Keratinocyte (primary cell): ENCODE results near the gene COCH. TPM values are rescaled to one million over a fixed set of nuclear protein-coding genes. Genes with fewer than 3 reads are reported as not detected.

Experiments
- DNase-seq: peaks from one replicate; pipeline ENCODE4 v3.0.0-alpha.2; 2011; ENCODE audit warnings: low read depth, missing footprints, low spot score
- FAIRE-seq: peaks from 2 replicates; lab custom pipeline; 2011; peaks lifted over from hg19 to GRCh38; lab: Jason Lieb, UNC
- H2AFZ ChIP-seq: 2 replicates; pipeline ENCODE4 v1.6.0; 2012; ENCODE audit warnings: low read length, control low read depth, inconsistent platforms; ENCODE audit not compliant: control insufficient read depth
- H3K27ac ChIP-seq: 2 replicates; pipeline ENCODE4 v1.5.1; 2011; ENCODE audit warnings: low read length; ENCODE audit not compliant: control insufficient read depth, insufficient read depth
- H3K27me3 ChIP-seq: 3 replicates; pipeline ENCODE4 v1.6.0; 2011; ENCODE audit warnings: low read length; ENCODE audit not compliant: control insufficient read depth, insufficient read depth; ENCODE audit errors: extremely low read depth
- H3K36me3 ChIP-seq, 2 experiments: 2 replicates in 1 of 2; 3 replicates in 1 of 2; pipeline ENCODE4 v1.5.1; 2011; ENCODE audit warnings: low read length in 2 of 2, mild to moderate bottlenecking in 1 of 2; ENCODE audit not compliant: control insufficient read depth in 2 of 2, insufficient read depth in 2 of 2; ENCODE audit errors: extremely low read depth in 1 of 2
- H3K4me1 ChIP-seq: 3 replicates; pipeline ENCODE4 v1.5.1; 2011; ENCODE audit warnings: low read length; ENCODE audit not compliant: control insufficient read depth, insufficient read depth; ENCODE audit errors: extremely low read depth
- H3K4me2 ChIP-seq: 3 replicates; pipeline ENCODE4 v1.6.0; 2011; ENCODE audit warnings: low read depth, low read length; ENCODE audit not compliant: control insufficient read depth, insufficient read depth; ENCODE audit errors: extremely low read depth
- H3K4me3 ChIP-seq, 3 experiments: fragments of 200-600 bp in 1 of 3; sonication (generic) in 1 of 3; 2 replicates in 2 of 3; 3 replicates in 1 of 3; pipeline ENCODE4 v1.5.1; 2011 to 2016; ENCODE audit warnings: low read length in 3 of 3, mild to moderate bottlenecking in 3 of 3, control low read depth in 2 of 3, inconsistent platforms in 1 of 3, low read depth in 1 of 3, mixed read lengths in 1 of 3, mixed run types in 1 of 3, moderate library complexity in 1 of 3; ENCODE audit not compliant: control insufficient read depth in 2 of 3, insufficient read depth in 2 of 3; ENCODE audit errors: extremely low read depth in 1 of 3
- H3K79me2 ChIP-seq: 2 replicates; pipeline ENCODE4 v1.6.0; 2012; ENCODE audit warnings: low read length; ENCODE audit not compliant: control insufficient read depth, insufficient read depth
- H3K9ac ChIP-seq: 3 replicates; pipeline ENCODE4 v1.6.0; 2011; ENCODE audit warnings: low read length; ENCODE audit not compliant: control insufficient read depth, insufficient read depth; ENCODE audit errors: extremely low read depth
- H3K9me1 ChIP-seq: 3 replicates; pipeline ENCODE4 v1.6.0; 2011; ENCODE audit warnings: low read length; ENCODE audit not compliant: control insufficient read depth, insufficient read depth; ENCODE audit errors: extremely low read depth
- H3K9me3 ChIP-seq: 2 replicates; pipeline ENCODE4 v1.5.1; 2012; ENCODE audit warnings: low read depth, low read length; ENCODE audit not compliant: control insufficient read depth
- H4K20me1 ChIP-seq: 3 replicates; pipeline ENCODE4 v1.6.0; 2011; ENCODE audit warnings: low read length; ENCODE audit not compliant: control insufficient read depth, insufficient read depth; ENCODE audit errors: extremely low read depth
- CTCF ChIP-seq, 3 experiments: IDR thresholded peaks in 1 of 3; conservative IDR thresholded peaks in 1 of 3; optimal IDR thresholded peaks in 1 of 3; 2 replicates in 2 of 3; 3 replicates in 1 of 3; pipeline versions ENCODE3 to v1.5.1; 2011; ENCODE audit warnings: low read length in 3 of 3, mild to moderate bottlenecking in 3 of 3, moderate library complexity in 2 of 3, control low read depth in 1 of 3, inconsistent platforms in 1 of 3; ENCODE audit not compliant: insufficient read depth in 2 of 3; ENCODE audit errors: extremely low read depth in 1 of 3
- EZH2 ChIP-seq: IDR thresholded peaks from one replicate; pipeline ENCODE4 v1.6.1; 2012; ENCODE audit warnings: inconsistent platforms, mild to moderate bottlenecking, low read length, moderate library complexity
- dilution Hi-C: fragments of 300-500 bp; cut with MboI; formaldehyde crosslinking; loops from one replicate; pipeline ENCODE4 v1.7.0; 2020; ENCODE audit warnings: low sequenced_read_pairs; ENCODE audit not compliant: extremely low pct_ligation_motif_present
- polyA plus RNA-seq, 5 experiments: library from polyadenylated mRNA; depleted of rRNA in 3 of 5; stranded (reverse) in 3 of 5; stranded (forward) in 1 of 5; unstranded in 1 of 5; fragments of >200 nt; gene quantifications; 1 replicate in 1 of 5; 2 replicates in 3 of 5; 3 replicates in 1 of 5; pipeline versions ENCODE4 v1.2.1 to v1.2.3, GENCODE V29; 2011 to 2012; ENCODE audit warnings: missing spikeins in 2 of 5, low read depth in 1 of 5, low replicate concordance in 1 of 5

Gene COCH
- polyA plus RNA-seq, 1 donor (not counting 4 experiments of a cell fraction or from before 2014, with no cell fraction given), result 0.03 TPM

- no peak overlapping the region for H2AFZ ChIP-seq
- no peak for FAIRE-seq
- dilution Hi-C loops, result no loop called here
- H3K79me2 ChIP-seq, result no peaks in the 10 kb centered on the region
- H3K9me3 ChIP-seq, result no peaks in the 10 kb centered on the region
- H3K9me1 ChIP-seq, result no peaks in the 10 kb centered on the region
- no peak overlapping the region for H3K9ac ChIP-seq
- no peaks in the 10 kb centered on the region for H3K4me1 ChIP-seq
- no peak overlapping the region for H3K27ac ChIP-seq
- DNase-seq, result no peak
- no peaks in the 10 kb centered on the region for H4K20me1 ChIP-seq
- no peaks in the 10 kb centered on the region for H3K36me3 ChIP-seq
- H3K4me2 ChIP-seq, result no peak overlapping the region
- no peaks in the 10 kb centered on the region for H3K27me3 ChIP-seq
- H3K4me3 ChIP-seq, result no peak overlapping the region
- TF ChIP-seq EZH2, result no peak
- no peak for TF ChIP-seq CTCF (optimal IDR thresholded peaks at IDR 0.05 in 1 of 3, IDR thresholded peaks at IDR 0.05 in 1 of 3, conservative IDR thresholded peaks at IDR 0.05 in 1 of 3; ENCODE audit: extremely low read depth in 1 of 3, insufficient read depth in 2 of 3, low read length in 3 of 3)
Observed at GRCh38 chr14:30882431-30882830, 8.1 kb downstream of the COCH start.

- TF ChIP-seq EZH2, result no peak
- TF ChIP-seq CTCF (optimal IDR thresholded peaks at IDR 0.05 in 1 of 3, IDR thresholded peaks at IDR 0.05 in 1 of 3, conservative IDR thresholded peaks at IDR 0.05 in 1 of 3; ENCODE audit: extremely low read depth in 1 of 3, insufficient read depth in 2 of 3, low read length in 3 of 3), result no peak
- Histone ChIP-seq H3K4me2 (no peak overlapping the region), H3K79me2 (no peaks in the 10 kb centered on the region), H4K20me1 (no peaks in the 10 kb centered on the region), H3K9ac (no peak overlapping the region), H3K9me3 (no peaks in the 10 kb centered on the region), H3K36me3 (no peaks in the 10 kb centered on the region), H3K27me3 (no peaks in the 10 kb centered on the region), H2AFZ (no peak overlapping the region), H3K9me1 (no peaks in the 10 kb centered on the region), H3K4me3 (no peak overlapping the region), H3K27ac (no peak overlapping the region), H3K4me1 (no peaks in the 10 kb centered on the region)
- dilution Hi-C loops, result no loop called here
- no peak for DNase-seq
- FAIRE-seq, result no peak
Observed at GRCh38 chr14:30883508-30884294, 9.3 kb downstream of the COCH start.
